ENCODE measurements around the gene SLC6A19.

DNA sequence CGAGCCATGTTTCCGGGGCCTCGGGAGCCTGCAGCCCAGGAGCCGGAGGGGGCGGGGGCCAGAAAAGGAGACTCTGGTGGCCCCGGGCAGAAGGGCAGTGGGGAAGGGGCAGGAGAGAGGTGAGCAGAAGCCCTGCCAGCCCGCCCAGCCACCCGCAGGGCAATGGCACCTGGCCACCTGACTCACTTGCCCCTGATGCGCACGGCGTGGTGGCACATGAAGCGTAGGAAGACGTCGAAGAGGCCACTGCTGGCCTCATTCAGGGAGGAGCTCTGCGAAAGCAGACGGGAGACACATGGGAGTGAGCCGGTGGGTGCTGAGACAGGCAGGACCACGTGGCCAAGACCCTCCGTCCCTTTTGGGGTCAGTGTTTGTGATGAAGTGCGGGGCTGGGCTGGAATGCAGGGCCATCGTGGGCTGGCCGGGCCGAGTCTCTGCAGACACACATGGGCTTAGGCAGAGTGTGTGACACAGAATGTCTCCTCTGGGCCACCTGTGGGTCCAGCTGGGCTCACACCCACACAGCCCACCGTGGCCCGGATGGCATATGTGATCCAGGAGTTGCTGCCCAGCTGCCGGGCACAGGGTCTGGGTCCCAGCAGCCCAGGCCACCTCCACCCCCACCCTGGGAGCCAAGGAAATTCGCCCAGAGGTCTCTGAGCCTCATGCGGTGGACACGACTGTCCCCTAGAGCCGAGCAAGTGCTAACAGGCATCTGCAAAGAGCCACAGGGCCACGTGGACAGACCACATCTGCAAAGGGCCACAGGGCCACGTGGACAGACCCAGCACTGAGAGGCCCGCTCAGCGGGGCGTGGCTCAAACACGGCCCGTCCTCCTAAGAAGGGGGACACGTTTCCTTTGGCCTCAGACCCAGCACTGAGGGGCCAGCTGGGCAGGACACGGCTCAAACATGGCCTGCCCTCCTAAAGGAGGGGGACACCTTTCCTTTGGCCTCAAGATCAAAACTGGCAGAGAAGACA is 69.8 kb downstream of the SLC6A19 start:
- TF ChIP-seq, protein P1, sequence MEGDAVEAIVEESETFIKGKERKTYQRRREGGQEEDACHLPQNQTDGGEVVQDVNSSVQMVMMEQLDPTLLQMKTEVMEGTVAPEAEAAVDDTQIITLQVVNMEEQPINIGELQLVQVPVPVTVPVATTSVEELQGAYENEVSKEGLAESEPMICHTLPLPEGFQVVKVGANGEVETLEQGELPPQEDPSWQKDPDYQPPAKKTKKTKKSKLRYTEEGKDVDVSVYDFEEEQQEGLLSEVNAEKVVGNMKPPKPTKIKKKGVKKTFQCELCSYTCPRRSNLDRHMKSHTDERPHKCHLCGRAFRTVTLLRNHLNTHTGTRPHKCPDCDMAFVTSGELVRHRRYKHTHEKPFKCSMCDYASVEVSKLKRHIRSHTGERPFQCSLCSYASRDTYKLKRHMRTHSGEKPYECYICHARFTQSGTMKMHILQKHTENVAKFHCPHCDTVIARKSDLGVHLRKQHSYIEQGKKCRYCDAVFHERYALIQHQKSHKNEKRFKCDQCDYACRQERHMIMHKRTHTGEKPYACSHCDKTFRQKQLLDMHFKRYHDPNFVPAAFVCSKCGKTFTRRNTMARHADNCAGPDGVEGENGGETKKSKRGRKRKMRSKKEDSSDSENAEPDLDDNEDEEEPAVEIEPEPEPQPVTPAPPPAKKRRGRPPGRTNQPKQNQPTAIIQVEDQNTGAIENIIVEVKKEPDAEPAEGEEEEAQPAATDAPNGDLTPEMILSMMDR (IDR thresholded peaks at IDR 0.05): no peak
- TF ChIP-seq POLR2A (IDR thresholded peaks at IDR 0.05): no peak

All from prostate gland (tissue), 2 donors.